ENCODE data around the gene NRSN2.
A peak's percentile ranks its signal among the peaks of the same experiment; 100 is the strongest.

NRSN2 gene, protein sequence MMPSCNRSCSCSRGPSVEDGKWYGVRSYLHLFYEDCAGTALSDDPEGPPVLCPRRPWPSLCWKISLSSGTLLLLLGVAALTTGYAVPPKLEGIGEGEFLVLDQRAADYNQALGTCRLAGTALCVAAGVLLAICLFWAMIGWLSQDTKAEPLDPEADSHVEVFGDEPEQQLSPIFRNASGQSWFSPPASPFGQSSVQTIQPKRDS

DNA sequence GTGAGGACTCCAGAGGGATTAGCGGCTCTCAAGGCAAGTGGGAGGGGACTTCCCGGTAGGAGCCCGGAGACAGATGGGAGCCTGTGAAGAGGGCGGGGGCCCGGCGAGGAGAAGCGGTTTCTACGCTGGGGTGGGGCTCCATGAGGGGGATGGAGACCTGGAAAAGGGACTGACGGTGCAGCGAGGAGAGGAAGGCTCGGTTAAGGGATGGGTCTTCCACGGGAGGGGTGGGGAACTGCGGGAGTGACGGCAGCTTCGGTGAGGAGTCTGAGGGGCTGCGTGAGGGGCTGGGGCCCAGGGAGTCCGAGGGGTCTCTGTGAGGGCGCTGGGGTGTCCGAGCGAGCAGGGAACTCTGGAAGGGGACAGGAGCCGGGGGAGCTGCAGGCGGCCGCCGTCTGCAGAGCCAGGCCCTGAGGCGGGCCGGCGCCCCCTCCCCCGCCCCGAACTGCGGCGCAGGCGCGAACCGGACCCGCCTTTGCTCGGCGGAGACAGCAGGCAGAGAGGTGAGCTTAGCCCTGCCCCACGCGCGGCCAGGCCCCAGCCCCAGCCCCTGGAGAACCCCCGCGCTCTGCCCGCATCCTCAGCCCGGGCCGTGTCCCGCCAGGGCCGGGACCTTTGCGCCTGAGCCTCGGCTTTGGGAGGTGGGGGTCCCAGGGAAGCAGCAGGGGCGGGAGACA lies at the start of gene NRSN2:
Gene NRSN2, plus strand, starts transcription at position 472 of the 677 bp plus-strand sequence. CDS start 2,533 bp downstream, outside the sequence.
- DNase-seq = peak; percentile 47

DNA sequence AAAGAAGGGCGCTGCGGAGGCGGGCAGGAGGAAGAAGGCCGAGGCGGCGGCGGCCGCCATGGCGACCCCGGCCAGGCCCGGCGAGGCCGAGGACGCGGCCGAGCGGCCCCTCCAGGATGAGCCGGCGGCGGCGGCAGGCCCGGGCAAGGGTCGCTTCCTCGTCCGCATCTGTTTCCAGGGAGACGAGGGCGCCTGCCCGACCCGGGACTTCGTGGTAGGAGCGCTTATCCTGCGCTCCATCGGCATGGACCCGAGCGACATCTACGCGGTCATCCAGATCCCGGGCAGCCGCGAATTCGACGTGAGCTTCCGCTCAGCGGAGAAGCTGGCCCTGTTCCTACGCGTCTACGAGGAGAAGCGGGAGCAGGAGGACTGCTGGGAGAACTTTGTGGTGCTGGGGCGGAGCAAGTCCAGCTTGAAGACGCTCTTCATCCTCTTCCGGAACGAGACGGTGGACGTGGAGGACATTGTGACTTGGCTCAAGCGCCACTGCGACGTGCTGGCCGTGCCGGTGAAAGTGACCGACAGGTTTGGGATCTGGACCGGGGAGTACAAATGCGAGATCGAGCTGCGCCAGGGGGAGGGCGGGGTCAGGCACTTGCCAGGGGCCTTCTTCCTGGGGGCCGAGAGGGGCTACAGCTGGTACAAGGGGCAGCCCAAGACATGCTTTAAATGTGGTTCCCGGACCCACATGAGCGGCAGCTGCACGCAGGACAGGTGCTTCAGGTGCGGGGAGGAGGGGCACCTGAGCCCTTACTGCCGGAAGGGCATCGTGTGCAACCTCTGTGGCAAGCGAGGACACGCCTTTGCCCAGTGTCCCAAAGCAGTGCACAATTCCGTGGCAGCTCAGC lies 48.8 kb upstream of the NRSN2 start:
- DNase-seq = peak; percentile 42

DNA sequence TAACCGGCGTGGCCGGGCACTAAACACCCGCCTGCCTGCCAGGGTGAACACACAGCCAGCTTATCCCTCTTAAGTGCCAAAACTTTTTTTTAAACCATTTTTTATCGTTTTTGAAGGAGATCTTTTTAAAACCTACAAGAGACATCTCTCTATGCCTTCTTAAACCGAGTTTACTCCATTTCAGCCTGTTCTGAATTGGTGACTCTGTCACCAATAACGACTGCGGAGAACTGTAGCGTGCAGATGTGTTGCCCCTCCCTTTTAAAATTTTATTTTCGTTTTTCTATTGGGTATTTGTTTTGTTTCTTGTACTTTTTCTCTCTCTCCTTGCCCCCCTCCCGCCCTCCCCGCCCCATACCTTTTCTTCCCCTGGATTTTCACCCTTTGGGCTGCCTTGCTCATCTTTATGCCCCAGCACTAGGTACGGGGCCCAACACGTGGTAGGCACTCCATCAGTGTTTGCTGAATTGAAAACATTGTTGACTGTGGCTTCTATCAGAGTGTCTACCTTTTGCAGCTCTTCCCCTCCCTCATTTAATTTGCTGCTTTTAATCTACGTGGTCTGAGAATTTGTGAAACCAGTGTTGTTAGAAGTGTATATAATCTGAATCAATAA lies 48.0 kb upstream of the NRSN2 start:
- no peak for DNase-seq

DNA sequence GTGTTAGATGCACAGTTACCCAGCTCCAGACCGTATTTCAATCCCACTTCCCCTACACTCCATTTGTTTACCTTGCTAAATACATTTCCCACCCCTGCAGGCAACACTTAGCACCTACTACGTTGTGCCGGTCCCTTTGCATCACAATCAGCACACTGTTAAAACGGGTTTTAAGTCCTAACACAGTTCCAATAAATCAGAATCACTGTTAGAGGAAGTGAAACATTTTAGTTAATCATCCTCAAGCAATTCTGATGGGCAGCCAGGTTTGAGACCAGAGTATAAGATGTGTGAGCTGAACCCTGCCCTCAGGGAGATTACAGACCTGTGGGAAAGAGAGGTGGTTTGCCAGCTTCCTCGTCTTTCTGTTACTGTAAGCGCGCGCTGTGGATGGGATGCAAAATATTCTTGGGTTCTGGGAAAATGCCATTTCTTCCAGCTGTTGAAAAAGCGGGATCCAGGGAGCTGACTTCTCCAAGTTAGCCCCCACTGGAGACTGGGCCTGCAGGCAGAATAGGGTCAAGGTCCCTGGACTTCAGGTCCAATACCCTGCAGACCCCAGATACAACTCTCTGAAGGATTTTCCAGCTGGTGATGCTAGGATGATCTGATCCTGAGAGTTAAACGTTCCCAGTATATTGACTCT lies 46.4 kb upstream of the NRSN2 start:
- no peak for DNase-seq

DNA sequence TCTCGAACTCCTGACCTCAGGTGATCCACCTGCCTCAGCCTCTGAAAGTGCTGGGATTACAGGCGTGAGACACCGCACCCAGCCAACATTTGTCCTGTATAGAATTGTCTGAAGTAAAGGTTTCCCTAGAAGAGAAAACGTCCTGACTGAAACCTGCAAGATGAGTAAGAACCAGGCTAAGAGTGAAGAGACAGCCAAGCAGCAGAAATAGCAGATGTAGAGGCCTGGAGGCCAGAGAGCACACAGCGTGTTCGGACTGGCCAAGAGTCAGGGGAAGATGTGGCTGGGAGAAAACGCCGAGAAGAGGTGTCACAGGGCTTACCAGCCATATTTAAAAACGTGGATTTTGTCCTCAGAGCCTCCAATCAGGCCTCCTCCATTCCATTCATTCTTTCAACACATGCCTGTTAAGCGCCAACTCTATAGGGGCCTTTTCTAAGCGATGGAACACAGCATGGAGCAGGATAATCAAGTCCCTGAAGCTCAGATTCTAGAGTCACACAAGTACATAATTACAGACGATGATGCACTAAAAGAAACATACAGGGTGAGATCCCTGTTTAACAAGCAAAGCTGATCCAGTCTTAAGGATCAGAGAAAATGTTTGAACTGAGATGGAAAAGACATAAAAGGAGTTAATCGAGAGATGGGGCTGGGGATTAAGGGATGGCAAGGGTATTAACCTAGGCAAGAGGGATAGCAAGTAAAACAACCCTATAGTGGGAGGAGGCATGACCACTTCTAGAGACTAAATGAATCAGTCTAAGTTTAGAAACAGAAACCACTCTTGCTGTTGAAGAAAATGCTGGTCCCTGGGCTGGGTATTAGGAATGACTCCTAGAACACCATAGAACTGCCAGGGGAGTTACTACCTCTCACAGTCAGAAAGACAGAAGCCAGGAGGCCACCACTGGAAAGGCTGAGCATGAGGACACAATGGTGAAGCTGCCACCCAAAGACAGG lies 44.7 kb upstream of the NRSN2 start:
- no peak for DNase-seq

DNA sequence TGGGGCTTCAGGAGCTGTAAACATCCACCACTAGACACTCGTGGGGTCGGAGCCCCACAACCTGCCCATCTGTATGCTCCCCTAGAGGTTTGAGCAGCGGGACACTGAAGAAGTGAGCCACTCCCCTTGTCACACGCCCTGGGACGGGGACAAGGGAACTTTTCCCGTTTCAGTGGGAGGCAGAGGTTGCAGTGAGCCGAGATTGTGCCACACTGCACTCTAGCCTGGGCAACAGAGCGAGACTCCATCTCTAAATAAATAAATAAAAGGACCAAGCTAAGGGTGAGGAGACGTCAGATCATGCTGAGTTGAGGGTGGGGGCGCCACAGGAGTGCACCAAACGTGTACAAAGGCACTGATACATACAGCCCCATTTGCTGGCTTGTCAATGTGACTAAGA lies 41.2 kb upstream of the NRSN2 start:
- no peak for DNase-seq

DNA sequence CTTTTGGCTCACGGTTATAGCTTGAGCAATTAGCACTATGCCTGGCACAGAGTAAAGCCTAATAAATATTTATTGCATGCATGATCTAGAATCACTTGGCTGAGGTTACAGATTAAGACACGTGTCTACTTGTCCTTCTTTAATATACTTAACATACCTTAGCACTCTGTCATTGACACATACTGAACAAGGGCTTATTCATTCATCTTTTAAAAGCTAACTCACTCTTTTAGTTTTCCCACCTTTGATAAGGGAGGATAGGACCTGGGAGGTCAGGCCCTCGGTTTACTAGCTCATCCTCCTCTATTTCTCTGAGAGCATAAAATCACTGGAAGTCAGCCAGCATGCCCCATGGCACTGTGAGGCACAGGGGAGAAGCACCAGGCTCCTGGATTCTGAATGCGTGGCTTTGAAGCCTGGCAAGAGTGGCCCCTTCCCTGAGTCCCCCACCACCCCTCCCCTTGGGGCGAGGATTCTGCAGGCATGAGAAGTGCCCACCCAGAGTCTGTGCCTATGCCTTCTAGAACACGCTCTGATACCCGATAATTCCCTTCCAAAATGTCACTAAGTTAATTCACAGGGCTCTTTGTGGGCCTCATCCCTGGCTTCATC lies 38.4 kb upstream of the NRSN2 start:
- no peak for DNase-seq

DNA sequence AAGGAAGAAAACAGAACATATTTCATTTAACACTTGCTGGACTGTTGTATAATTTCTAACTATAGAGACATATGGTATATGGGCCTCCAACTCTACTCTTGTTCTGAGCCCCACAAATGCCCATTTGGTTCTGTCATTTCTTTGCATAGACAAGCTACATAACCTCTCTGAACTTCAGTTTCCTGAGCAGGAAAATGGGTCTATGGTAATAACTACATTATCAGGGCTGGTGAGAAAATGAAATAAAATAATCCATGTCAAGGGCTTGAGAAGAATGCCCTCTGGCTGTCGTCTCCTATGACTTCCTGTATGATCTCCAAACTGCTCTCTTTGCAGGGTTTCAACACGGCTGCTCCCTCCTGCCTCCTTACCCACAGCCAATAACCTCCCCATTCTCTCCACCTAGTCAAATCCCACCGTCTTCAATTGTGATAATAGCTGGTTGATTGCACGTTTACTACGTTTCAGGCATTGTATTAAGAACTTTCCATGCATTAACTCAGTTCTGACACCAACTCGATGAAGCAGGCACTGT lies 37.5 kb upstream of the NRSN2 start:
- DNase-seq = no peak

DNA sequence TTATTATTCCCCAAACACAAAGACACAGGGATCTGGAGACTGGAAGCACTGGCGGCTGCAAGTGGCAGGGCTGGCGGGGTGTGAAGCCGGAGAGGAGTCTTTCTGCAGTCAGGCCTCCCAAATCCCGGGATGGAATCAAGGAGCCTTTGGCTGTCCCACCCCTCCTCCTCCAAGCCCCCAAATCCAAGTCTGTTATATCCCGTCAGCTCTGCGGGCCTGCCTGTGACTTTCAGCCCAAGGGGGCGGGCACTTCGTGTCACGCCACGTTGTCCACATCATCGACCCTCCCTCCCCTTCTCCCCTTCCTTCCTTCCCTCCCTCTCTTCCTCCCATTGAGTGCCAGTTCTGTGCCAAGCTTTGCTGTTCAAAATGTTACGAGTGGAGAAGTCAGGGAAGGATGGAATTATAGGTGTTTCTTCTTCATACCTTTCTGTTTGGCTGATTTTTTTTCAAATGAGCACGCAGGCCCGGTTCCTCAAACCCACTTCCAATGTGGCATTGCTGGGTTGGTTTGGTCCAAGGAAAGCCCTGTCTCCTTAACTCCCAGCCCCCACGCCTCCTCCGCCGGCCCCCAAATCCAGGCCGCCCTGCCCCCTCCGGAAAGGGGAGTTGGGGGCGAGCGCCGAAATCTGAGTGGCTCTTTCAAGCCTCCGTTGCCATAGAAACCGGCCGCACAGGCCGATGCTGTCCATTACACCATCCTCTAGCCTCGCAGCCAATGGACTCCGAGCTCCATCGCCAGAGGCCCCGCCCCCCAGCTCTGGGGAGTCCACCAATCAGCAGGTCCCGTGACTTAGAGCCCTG lies 36.9 kb upstream of the NRSN2 start:
- peak; percentile 94 for DNase-seq

DNA sequence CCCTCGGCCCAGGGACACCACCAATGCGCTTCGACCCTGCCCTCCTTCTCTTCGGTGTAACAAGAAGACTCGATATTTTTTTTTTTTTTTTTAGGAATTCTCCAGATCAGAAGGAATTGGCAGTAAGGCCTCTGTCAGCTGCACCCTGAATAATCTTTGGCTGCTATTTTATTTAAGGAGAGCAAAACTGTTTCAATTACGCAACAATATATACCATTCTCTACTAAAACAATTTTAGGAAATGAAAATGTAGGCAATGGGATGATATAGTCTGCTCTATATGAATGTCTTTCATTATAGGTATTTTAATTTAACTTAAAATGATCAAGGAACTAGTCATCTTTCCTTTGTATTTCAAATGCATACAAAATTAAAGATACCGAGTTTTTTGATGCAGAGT lies 36.3 kb upstream of the NRSN2 start:
- no peak for DNase-seq

DNA sequence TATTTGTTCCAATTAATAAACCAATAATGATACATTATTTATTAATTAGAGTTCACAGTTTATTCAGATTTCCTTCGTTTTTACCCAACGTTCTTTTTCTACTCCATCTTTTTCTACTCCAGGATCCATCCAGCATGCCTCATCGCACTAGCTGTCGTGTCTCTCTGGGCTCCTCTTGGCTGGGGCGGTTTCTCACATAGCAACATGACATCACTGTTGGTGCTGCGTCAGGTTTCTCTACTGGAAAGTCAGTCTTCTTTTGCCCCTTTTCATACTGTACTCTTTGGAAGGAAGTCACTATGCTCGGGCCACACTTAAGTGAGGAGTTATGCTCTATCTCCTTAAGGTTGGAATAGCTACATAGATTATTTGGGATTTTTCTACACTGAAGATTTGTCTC lies 35.3 kb upstream of the NRSN2 start:
- no peak for DNase-seq

DNA sequence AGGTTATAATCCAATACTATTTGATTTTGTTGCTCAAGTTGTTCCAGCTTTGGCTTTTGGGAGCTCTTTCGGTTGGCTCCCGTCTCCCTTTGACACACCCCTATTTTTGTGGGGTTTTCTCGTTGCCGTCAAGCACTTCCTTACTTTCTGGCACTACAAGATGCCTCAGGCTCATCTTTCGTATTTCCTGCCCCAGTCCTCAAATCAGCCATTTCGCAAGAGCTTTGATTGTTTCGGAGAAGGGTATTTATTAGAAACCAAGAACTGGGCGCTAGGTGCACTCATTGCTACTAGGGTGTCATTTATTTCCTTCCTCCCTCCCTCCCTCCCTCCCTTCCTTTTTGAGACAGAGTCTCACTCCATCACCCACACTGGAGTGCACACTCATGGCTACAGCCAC lies 34.8 kb upstream of the NRSN2 start:
- DNase-seq = no peak

DNA sequence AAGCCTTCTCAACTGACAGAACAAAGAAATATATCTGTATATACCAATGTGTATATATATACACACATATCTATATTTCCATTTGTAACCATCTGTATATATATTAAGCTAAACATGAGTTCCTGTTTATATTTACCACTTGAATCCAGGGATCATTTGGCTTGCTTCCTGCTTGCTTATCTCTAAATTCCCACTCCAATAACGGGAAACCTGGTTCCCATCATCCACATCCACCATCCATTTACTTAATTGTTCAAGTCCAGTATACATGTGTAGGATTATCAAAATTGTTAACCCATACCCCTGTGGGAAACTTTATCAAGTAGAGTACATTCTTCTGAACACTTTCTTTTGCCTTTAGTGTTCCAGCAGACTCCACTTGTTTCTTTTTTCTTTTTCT lies 34.0 kb upstream of the NRSN2 start:
- no peak for DNase-seq

DNA sequence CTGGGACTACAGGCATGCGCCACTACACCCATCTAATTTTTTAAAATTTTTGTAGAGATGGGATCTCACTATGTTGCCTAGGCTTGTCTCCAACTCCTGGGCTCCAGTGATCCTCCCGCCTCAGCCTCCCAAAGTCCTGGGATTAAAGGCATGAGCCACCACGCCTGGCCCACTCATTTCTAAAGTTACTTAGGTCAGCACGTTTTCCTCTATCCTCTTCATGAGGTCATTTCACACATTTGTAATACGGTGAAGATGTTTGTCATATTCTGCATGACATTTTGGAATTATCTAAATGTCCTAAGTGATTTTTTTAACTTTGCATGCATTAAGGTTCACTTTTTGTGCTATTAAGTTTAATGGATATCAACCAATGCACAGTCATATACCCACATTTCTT lies 33.5 kb upstream of the NRSN2 start:
- no peak for DNase-seq

DNA sequence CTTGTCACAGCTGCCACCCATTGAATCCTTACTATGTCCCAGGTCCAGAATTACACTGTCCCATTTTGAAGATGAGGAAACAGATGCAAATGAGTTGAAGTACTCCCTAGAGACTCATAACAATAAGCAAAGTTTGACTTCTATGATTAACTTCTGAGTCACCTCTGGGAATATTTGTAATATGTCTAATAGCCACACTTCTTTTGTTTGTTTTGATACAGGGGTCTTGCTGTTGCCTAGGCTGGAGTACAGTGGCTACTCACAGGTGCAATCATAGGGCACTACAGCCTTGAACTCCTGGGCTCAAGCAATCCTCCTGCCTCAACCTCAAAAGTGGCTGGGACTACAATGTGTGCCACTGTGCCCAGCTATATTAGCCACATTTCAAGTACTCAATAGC lies 33.0 kb upstream of the NRSN2 start:
- DNase-seq = no peak

DNA sequence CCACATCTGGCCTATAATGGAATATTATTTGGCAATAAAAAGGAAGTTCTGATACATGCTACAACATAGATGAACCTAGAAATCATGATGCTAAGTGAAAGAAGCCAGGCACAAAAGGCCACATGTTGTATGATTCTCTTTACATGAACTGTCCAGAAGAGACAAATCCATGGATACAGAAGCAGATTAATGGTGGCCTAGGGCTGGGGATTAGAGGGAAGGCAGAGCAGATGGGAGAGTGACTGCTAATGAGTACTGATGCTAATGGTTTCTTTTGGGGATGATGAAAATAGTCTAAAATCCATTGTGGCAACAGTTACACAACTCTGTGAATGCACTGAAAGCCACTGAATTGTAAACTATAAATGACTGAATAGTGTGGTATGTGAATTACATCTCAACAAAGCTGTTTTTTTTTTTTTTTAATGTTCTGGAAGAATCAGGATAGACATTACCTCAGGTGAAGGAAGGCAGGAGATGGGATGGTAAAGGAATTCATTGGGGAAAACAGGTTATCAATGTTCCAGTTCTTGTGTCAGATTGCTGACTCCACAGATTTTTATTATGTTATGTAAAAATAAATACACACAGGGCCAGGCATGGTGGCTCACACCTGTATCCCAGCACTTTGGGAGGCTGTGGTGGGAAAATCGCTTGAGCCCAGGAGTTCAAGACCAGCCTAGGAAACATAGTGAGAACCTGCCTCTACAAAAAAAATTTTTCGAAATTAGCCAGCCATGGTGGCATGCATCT lies 30.4 kb upstream of the NRSN2 start:
- no peak for DNase-seq

DNA sequence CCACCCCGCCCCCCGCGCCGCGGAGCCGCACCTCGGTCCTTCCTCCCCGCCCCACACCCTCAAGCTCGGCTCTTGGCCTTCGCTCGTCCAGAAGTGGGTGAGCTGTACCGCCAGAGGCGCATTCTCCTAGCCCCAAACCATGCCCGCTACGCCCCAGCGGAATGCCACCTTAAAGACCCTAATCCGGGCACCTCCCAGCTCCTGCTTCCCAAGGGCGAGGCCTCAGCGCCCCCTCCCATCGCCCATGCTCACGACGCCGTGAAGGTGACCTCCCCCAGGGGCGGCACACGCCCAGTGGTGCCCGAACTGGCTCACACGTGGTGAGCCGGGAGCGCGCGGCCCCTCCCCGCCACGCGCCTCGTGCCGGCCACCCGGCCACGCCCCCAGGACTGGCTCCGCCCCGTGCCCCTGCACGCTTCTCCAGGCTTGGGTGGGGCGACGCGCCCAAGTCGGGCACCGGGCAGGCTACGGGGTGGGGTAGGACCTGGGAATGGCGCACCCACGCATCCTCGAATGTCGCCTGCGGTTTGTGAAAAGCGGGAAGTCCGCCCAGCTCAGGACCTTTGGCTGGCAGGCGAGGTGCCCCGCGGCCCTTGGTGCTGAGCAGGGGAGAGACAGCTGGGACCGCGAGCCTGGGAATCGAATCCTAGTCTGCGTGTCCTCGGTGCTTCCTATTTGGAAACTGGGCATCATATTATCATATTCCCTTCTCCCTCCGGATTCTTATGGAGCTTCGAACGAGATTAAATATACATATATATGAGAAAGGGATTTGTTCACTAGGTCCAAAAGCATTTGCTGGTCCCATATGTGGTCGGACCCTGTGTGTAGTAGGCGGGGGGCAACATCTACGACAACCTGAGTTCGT lies 22.5 kb upstream of the NRSN2 start:
- peak; percentile 93 for DNase-seq
